Measurements from ENCODE around the gene BOLL.

DNA sequence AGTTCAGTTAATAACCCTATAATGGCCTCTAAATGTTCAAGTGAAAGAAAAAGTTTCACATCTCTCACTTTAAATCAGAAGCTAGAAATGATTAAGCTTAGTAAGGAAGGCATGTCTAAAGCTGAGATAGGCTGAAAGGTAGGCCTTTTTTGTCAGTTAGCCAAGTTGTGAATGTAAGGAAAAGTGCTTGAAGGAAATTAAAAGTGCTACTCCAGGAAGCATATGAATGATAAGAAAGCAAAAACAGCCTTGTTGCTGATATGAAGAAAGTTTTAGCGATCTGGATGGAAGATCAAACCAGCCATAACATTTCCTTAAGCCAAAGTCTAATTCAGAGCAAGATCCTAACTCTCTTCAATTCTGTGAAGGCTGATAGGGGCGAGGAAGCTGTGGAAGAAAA lies 29.4 kb upstream of the BOLL start:
- no peak for TF ChIP-seq EZH2 (IDR thresholded peaks at IDR 0.05; ENCODE audit: borderline replicate concordance, low read depth, low read length, poor library complexity, severe bottlenecking)
- TF ChIP-seq, protein P1, sequence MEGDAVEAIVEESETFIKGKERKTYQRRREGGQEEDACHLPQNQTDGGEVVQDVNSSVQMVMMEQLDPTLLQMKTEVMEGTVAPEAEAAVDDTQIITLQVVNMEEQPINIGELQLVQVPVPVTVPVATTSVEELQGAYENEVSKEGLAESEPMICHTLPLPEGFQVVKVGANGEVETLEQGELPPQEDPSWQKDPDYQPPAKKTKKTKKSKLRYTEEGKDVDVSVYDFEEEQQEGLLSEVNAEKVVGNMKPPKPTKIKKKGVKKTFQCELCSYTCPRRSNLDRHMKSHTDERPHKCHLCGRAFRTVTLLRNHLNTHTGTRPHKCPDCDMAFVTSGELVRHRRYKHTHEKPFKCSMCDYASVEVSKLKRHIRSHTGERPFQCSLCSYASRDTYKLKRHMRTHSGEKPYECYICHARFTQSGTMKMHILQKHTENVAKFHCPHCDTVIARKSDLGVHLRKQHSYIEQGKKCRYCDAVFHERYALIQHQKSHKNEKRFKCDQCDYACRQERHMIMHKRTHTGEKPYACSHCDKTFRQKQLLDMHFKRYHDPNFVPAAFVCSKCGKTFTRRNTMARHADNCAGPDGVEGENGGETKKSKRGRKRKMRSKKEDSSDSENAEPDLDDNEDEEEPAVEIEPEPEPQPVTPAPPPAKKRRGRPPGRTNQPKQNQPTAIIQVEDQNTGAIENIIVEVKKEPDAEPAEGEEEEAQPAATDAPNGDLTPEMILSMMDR (conservative IDR thresholded peaks at IDR 0.05; ENCODE audit: low read depth, low read length): no peak

Data from A673 (cell line).